Stimulated activated CD4-positive, alpha-beta T cell treated with anti-CD3 and anti-CD28 coated beads, Interleukin-15, amount 100 ng/mL, for 24 hours (primary cell): ENCODE results near the gene SPOP.
"Not testable (repeated sequence)": the region's sequence is repeated elsewhere in the genome, so short reads cannot be mapped to it uniquely, and the experiment has no call there.

Source experiments
- DNase-seq: peaks from one replicate; pipeline ENCODE4 v3.0.0-alpha.2; 2020

Gene SPOP

GRCh38 chr17:49570540-49571242, 107.2 kb downstream of the SPOP start:
- DNase-seq = no peak

- not testable (repeated sequence) for DNase-seq
Measured at GRCh38 chr17:49568695-49569047, 109.2 kb downstream of the SPOP start.

GRCh38 chr17:49567871-49568694, 109.8 kb downstream of the SPOP start:
- peak; percentile 91 for DNase-seq

GRCh38 chr17:49567104-49567521, 110.8 kb downstream of the SPOP start:
- DNase-seq = no peak

- DNase-seq = no peak
Measured at GRCh38 chr17:49566668-49567071, 111.2 kb downstream of the SPOP start.

- DNase-seq = peak; percentile 43
Measured at GRCh38 chr17:49565948-49566491, 111.9 kb downstream of the SPOP start.

GRCh38 chr17:49564638-49565037, 113.3 kb downstream of the SPOP start:
- no peak for DNase-seq

- peak; percentile 54 for DNase-seq
Measured at GRCh38 chr17:49557312-49558024, 120.4 kb downstream of the SPOP start.

- DNase-seq = peak; percentile 88
Measured at GRCh38 chr17:49556223-49556943, 121.5 kb downstream of the SPOP start.

GRCh38 chr17:49555495-49556222, 122.2 kb downstream of the SPOP start:
- no peak for DNase-seq

- no peak for DNase-seq
Measured at GRCh38 chr17:49554694-49555494, 123.0 kb downstream of the SPOP start.

GRCh38 chr17:49553676-49554335, 124.1 kb downstream of the SPOP start:
- DNase-seq = no peak

- no peak for DNase-seq
Measured at GRCh38 chr17:49552070-49552751, 125.7 kb downstream of the SPOP start.

- no peak for DNase-seq
Measured at GRCh38 chr17:49551221-49552069, 126.5 kb downstream of the SPOP start.

- DNase-seq = not testable (repeated sequence)
Measured at GRCh38 chr17:49550764-49551163, 127.1 kb downstream of the SPOP start.

- no peak for DNase-seq
Measured at GRCh38 chr17:49549691-49550678, 127.9 kb downstream of the SPOP start.

GRCh38 chr17:49549311-49549605, 128.6 kb downstream of the SPOP start:
- no peak for DNase-seq
